Stomach (tissue), 9 donors: Measurements from ENCODE around the gene ERVW-1. TPM values are rescaled to one million over a fixed set of nuclear protein-coding genes. Genes with fewer than 3 reads are reported as not detected.

Experiments used
- DNase-seq, 2 donors: peaks; one replicate each; pipeline versions ENCODE4 v3.0.0 to v3.0.0-alpha.2; 2013 to 2019
- H3K27ac ChIP-seq, 5 donors: fragments of 200-600 bp in 4 of 5; sonication (generic) in 4 of 5; one replicate each; pipeline ENCODE4 v1.5.1; 2013 to 2019; ENCODE audit warnings: mild to moderate bottlenecking in 1 of 5, moderate library complexity in 1 of 5
- H3K27me3 ChIP-seq, 3 donors: fragments of 200-600 bp; sonication (generic); one replicate each; pipeline ENCODE4 v1.5.1; 2017 to 2019; ENCODE audit warnings: mixed run types in 1 of 3
- H3K36me3 ChIP-seq, 4 donors: fragments of 200-600 bp; sonication (generic); 1 replicate in 3 of 4; 2 replicates in 1 of 4; pipeline ENCODE4 v1.5.1; 2016 to 2019
- H3K4me1 ChIP-seq, 4 donors: fragments of 200-600 bp; sonication (generic); one replicate each; pipeline ENCODE4 v1.5.1; 2016 to 2019
- H3K4me3 ChIP-seq, 4 donors: fragments of 200-600 bp; sonication (generic) in 3 of 4; one replicate each; pipeline ENCODE4 v1.5.1; 2016 to 2019; ENCODE audit warnings: mild to moderate bottlenecking in 1 of 4
- H3K9me3 ChIP-seq, 4 donors: fragments of 200-600 bp; sonication (generic); one replicate each; pipeline ENCODE4 v1.5.1; 2016 to 2019
- EP300 ChIP-seq: sonication (generic); formaldehyde crosslinking; IDR thresholded peaks from one replicate; pipeline ENCODE4 v1.6.1; 2017; ENCODE audit warnings: antibody characterized with exemption
- POLR2A ChIP-seq, 4 donors: fragments of 450-650 bp; IDR thresholded peaks; one replicate each; pipeline ENCODE4 v1.6.1; 2016; ENCODE audit warnings: antibody characterized with exemption in 4 of 4, control low read depth in 2 of 4, mild to moderate bottlenecking in 1 of 4, moderate library complexity in 1 of 4
- POLR2AphosphoS5 ChIP-seq, 3 donors: sonication (generic); formaldehyde crosslinking; IDR thresholded peaks; one replicate each; pipeline ENCODE4 v1.6.1; 2016; ENCODE audit warnings: antibody characterized with exemption in 3 of 3
- WGBS, 5 donors: extraction: QIAGEN DNeasy Blood & Tissue Kit in 3 of 5; methylation state at CpG; one replicate each; pipeline versions ENCODE4 v1.1.5 to v1.1.7; 2013 to 2018; 5-methylcytosine and 5-hydroxymethylcytosine counted together
- intact Hi-C: fragments of 100-400 bp; cut with DNase I; formaldehyde crosslinking; loops from one replicate; pipeline ENCODE4 v1.15.1; 2023; ENCODE audit warnings: low total_unique reads
- polyA plus RNA-seq, 3 donors: library from polyadenylated mRNA; stranded (reverse); fragments of 200-250 nt; gene quantifications; one replicate each; pipeline ENCODE4 v1.2.3, GENCODE V29; 2013
- total RNA-seq, 5 donors: library from RNA; depleted of rRNA; stranded (reverse); fragments of >200 nt; gene quantifications; one replicate each; pipeline versions ENCODE4 v1.1.0 to v1.2.3, GENCODE V29; 2014 to 2016
- TF ChIP-seq, protein P1 (sequence below), 7 experiments: fragments of 450-650 bp in 4 of 7; fragments of 200-600 bp in 3 of 7; sonication (generic) in 3 of 7; IDR thresholded peaks; one replicate each; pipeline ENCODE4 v1.5.1; 2016 to 2019; ENCODE audit warnings: antibody characterized with exemption in 7 of 7, control low read depth in 2 of 7, mild to moderate bottlenecking in 1 of 7
- donor health status: healthy with polysubstance abuse.
- donor health status: Bipolar disorder and iron deficiency.
- donor health status: healthy.

Gene ERVW-1
- total and polyA plus RNA-seq, 8 donors = 0.18 TPM; not detected in 7

GRCh38 chr7:92466682-92467081, 11.1 kb downstream of the ERVW-1 start:
- Histone ChIP-seq H3K27me3 (no peaks in the 10 kb centered on the region), H3K9me3 (no peaks in the 10 kb centered on the region), H3K36me3 (peaks cover 0 to 36% (median 32%) of the 10 kb centered on the region in 4 donors), H3K27ac (no peak overlapping the region), H3K4me3 (no peak overlapping the region), H3K4me1 (no peaks in the 10 kb centered on the region)
- TF ChIP-seq, protein P1, sequence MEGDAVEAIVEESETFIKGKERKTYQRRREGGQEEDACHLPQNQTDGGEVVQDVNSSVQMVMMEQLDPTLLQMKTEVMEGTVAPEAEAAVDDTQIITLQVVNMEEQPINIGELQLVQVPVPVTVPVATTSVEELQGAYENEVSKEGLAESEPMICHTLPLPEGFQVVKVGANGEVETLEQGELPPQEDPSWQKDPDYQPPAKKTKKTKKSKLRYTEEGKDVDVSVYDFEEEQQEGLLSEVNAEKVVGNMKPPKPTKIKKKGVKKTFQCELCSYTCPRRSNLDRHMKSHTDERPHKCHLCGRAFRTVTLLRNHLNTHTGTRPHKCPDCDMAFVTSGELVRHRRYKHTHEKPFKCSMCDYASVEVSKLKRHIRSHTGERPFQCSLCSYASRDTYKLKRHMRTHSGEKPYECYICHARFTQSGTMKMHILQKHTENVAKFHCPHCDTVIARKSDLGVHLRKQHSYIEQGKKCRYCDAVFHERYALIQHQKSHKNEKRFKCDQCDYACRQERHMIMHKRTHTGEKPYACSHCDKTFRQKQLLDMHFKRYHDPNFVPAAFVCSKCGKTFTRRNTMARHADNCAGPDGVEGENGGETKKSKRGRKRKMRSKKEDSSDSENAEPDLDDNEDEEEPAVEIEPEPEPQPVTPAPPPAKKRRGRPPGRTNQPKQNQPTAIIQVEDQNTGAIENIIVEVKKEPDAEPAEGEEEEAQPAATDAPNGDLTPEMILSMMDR (IDR thresholded peaks at IDR 0.05) = no peak
- no peak for TF ChIP-seq POLR2A (IDR thresholded peaks at IDR 0.05)
- no peak for TF ChIP-seq POLR2AphosphoS5 (IDR thresholded peaks at IDR 0.05)
- TF ChIP-seq EP300 = no peak
- DNase-seq = no peak
- 63 to 89% (median 80%) methylated on average over 2 of the region's 2 CpGs for WGBS, 5 donors
- intact Hi-C loops = no loop called here

DNA sequence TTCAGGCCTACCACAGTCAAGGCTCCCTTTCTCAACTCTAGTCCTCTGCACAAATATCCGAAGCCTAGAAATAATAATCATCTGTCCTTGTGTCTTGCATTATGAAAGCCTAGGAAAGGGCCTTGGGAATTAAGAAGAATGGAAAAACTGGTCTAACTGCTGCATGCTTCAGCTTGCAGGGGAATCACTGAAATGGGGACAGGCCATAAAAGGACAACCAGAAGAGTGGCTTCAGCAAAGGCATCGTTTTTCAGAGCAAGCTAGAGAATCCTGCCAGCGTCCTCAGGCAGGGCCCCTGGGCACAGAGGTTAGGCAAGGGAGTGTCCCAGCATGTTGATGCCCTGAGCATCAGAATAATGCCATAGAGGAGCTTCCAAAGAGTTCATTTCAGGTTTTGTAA, 13.2 kb downstream of the ERVW-1 start:
- Histone ChIP-seq H3K9me3 (no peaks in the 10 kb centered on the region), H3K27me3 (no peaks in the 10 kb centered on the region), H3K4me3 (no peak overlapping the region), H3K27ac (no peak overlapping the region), H3K4me1 (peaks cover 0 to 5% (median 2%) of the 10 kb centered on the region in 4 donors), H3K36me3 (peaks cover 0 to 25% (median 23%) of the 10 kb centered on the region in 4 donors)
- WGBS, 5 donors = 81 to 92% (median 85%) methylated on average over 3 of the region's 3 CpGs
- intact Hi-C loops = no loop called here
- DNase-seq = peak in 1 of 2 donors; percentile 7
- TF ChIP-seq POLR2A (IDR thresholded peaks at IDR 0.05) (no peak), POLR2AphosphoS5 (IDR thresholded peaks at IDR 0.05) (no peak), EP300 (no peak)
- TF ChIP-seq, protein P1 (IDR thresholded peaks at IDR 0.05) = no peak

GRCh38 chr7:92462560-92462959, 15.2 kb downstream of the ERVW-1 start:
- Histone ChIP-seq H3K27me3 (no peaks in the 10 kb centered on the region), H3K27ac (no peak overlapping the region), H3K9me3 (no peaks in the 10 kb centered on the region), H3K36me3 (peaks cover 0 to 34% (median 25%) of the 10 kb centered on the region in 4 donors), H3K4me3 (no peak overlapping the region), H3K4me1 (peaks cover 0 to 5% (median 2%) of the 10 kb centered on the region in 4 donors)
- intact Hi-C loops = no loop called here
- no peak for TF ChIP-seq EP300
- no peak for TF ChIP-seq POLR2AphosphoS5 (IDR thresholded peaks at IDR 0.05)
- TF ChIP-seq POLR2A (IDR thresholded peaks at IDR 0.05) = no peak
- TF ChIP-seq, protein P1 (IDR thresholded peaks at IDR 0.05) = no peak
- no peak for DNase-seq
- 91 to 98% (median 94%) methylated on average over 3 of the region's 3 CpGs for WGBS, 5 donors

DNA sequence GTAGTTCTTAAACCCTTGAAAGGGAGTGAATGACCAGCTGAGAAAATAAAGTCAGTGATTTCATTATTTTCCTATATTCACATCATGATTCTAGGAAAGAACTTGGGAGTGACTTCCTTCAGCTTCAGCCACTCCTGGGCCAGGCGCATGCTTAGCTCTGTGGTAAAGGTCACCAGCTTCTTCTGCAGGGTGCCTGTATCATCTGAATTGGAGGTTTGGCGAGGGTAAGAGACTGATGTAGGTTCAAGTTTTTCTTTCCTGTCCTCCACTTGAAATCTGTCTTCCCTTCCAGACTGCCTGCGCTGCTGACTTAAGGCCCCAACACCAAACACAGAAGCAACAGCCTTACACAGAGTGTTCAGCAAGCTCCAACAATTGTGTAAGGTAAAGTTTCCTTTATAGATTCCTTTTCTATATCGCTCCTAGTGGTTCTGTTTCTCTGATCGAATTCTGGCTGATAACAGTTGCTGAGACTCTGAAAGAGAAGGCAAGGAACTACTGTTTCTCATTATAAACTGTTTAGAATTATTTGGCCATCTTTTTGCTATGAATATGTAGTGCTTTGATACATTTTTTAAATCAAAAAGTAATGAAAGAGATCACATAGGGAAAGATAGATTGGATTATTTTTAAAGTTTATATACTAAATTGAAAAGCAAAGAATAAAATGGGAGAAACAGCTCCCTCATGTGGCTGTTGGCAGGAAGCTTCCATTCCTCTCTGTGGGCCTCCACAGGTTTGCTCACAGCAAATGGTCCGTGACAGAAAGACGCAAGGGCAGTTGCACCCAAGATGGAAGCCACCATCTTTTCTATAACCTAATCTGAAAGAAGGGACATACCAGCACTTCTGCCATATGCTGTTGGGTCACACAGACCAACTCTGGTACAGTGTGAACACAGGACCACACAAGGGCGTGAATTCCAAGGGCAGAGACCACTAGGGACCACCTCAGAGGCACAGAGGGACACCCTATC, 16.4 kb downstream of the ERVW-1 start:
- intact Hi-C loops = no loop called here
- DNase-seq = peak in 1 of 2 donors; percentile 65
- WGBS, 5 donors = 39 to 54% (median 52%) methylated on average over 8 of the region's 8 CpGs
- H3K4me3 ChIP-seq = no peak overlapping the region
- H3K4me1 ChIP-seq = peaks cover 0 to 5% (median 2%) of the 10 kb centered on the region in 4 donors
- no peaks in the 10 kb centered on the region for H3K9me3 ChIP-seq
- TF ChIP-seq, protein P1 (IDR thresholded peaks at IDR 0.05) = peak in 5 of 7 experiments; percentile 45 to 56 (median 55)
- no peak for TF ChIP-seq POLR2AphosphoS5 (IDR thresholded peaks at IDR 0.05)
- no peaks in the 10 kb centered on the region for H3K27me3 ChIP-seq
- H3K27ac ChIP-seq = peak overlapping the region in 1 of 5 donors; percentile 10
- H3K36me3 ChIP-seq = peaks cover 6 to 40% (median 36%) of the 10 kb centered on the region in 4 donors
